GM12875 (cell line): ENCODE data around the gene WFDC1.
"Not testable (repeated sequence)": the region's sequence is repeated elsewhere in the genome, so short reads cannot be mapped to it uniquely, and the experiment has no call there.

Experiments used
- H3K4me3 ChIP-seq: one replicate; pipeline ENCODE4 v1.5.1; 2011; ENCODE audit warnings: low read depth, low read length, control low read depth
- CTCF ChIP-seq: IDR thresholded peaks from 2 replicates; pipeline ENCODE4 v1.5.1; 2011; ENCODE audit warnings: low read depth, mild to moderate bottlenecking, control low read depth, inconsistent platforms, low read length, moderate library complexity, borderline replicate concordance; ENCODE audit not compliant: insufficient read depth

Gene WFDC1

GRCh38 chr16:84331998-84332780 lies 37.5 kb downstream of the WFDC1 start:
- TF ChIP-seq CTCF = no peak
- no peak overlapping the region for H3K4me3 ChIP-seq

GRCh38 chr16:84332975-84333684 lies 38.5 kb downstream of the WFDC1 start:
- no peak for TF ChIP-seq CTCF

GRCh38 chr16:84334058-84334457 lies 39.4 kb downstream of the WFDC1 start:
- H3K4me3 ChIP-seq = no peak overlapping the region
- no peak for TF ChIP-seq CTCF

More at GRCh38 chr16:84332975-84333684, 38.5 kb downstream of the WFDC1 start:
- H3K4me3 ChIP-seq = no peak overlapping the region

GRCh38 chr16:84334482-84334881 lies 39.8 kb downstream of the WFDC1 start:
- H3K4me3 ChIP-seq = no peak overlapping the region
- no peak for TF ChIP-seq CTCF

GRCh38 chr16:84337236-84337635 lies 42.6 kb downstream of the WFDC1 start:
- H3K4me3 ChIP-seq = not testable (repeated sequence)

- no peak for TF ChIP-seq CTCF
- no peak overlapping the region for H3K4me3 ChIP-seq
Observed at GRCh38 chr16:84339311-84339710, 44.6 kb downstream of the WFDC1 start.

GRCh38 chr16:84339766-84340165 lies 45.1 kb downstream of the WFDC1 start:
- no peak overlapping the region for H3K4me3 ChIP-seq
- no peak for TF ChIP-seq CTCF
